ENCODE measurements around the gene LRFN2. TPM values are rescaled to one million over a fixed set of nuclear protein-coding genes. Genes with fewer than 3 reads are reported as not detected.
A peak's percentile ranks its signal among the peaks of the same experiment; 100 is the strongest.

Gene LRFN2
- total and polyA plus RNA-seq, 11 donors, result not detected

DNA sequence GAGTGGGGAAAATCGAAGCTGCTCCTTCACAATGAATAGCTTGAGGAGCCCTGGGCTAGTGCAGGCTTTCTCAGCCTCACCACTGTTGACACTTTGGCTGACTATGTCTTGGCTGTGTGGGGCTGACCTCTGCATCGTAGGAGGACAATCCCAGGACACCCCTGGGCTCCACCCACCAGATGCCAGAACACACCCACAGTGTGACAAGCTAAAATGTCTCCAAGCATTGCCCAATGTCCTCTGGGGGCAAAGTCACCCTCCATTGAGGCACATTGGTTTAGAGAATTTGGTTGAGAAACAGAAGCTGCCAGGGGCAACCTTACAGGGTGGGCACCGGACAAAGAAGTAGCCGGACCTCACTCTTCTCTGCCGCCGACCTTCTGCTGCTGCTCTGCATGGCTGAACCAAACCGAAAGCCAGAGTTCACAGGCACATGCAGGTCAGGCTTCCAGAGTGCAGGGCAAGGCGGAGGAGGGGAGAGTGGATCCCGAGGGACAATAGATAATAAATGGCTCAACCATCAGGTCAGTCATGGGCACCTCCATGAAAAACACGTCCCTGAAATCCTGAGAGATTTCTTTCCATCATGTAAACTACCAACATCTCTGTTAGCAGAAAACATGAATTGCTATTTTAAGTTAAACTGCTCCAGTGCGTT, 189.0 kb downstream of the LRFN2 start:
- intact Hi-C loops (cut with DNase I), result no loop called here
- ATAC-seq, result no peak
- DNase-seq, result no peak
- no peaks in the 10 kb centered on the region for H3K36me3 ChIP-seq
- H3K9me3 ChIP-seq, result no peaks in the 10 kb centered on the region
- TF ChIP-seq CTCF (IDR thresholded peaks at IDR 0.05), result no peak
- TF ChIP-seq POLR2A (IDR thresholded peaks at IDR 0.05), result no peak
- H3K4me1 ChIP-seq, result no peaks in the 10 kb centered on the region
- H3K27me3 ChIP-seq, result no peaks in the 10 kb centered on the region
- WGBS, 4 donors, result 60 to 83% (median 75%) methylated on average over 7 to 11 of the region's 11 CpGs
- H3K27ac ChIP-seq, result no peak overlapping the region
- no peak overlapping the region for H3K4me3 ChIP-seq

DNA sequence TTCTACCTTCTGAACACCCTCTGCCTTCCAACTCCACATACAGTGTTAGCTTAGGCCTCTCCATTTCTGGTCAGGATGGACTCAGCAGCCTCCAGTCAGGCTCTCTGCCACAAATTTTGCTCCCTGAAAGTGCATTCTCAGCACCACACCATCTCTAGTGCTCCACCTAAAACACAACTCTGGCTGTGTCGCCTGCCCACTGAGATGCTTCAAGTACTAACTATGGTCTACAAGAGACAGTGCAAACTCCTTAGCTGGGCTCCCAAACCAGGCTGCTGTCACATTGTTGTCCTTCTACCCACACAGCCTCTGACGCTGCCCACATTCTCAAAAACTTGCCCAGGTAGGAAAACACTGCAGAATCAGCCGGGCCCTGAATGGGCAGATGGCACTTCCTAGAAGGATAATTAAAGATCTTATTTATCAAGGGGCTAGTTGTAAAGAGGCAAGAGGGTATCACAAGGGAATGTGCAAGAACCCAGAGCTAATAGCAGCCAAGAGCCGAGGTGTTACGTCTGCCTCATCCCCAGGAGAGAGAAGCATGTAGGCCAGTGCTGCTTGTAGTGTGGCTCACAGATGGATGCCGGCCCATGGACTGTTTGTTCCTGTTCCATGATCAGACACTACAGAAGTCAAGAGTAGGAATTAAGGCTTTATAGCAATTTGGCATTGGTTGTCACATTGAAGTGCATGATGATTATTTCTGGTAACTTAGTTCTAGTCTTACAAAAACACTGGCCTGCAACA, 189.7 kb downstream of the LRFN2 start:
- TF ChIP-seq POLR2A (IDR thresholded peaks at IDR 0.05), result no peak
- TF ChIP-seq CTCF (IDR thresholded peaks at IDR 0.05), result no peak
- Histone ChIP-seq H3K9me3 (no peaks in the 10 kb centered on the region), H3K4me3 (no peak overlapping the region), H3K4me1 (no peaks in the 10 kb centered on the region), H3K27ac (no peak overlapping the region), H3K36me3 (no peaks in the 10 kb centered on the region), H3K27me3 (peaks cover 0 to 1% (median 0%) of the 10 kb centered on the region in 9 donors)
- DNase-seq (no peak), ATAC-seq (no peak)
- intact Hi-C loops (cut with DNase I), result no loop called here
- 91 to 96% (median 93%) methylated on average over 6 of the region's 6 CpGs for WGBS, 4 donors

GRCh38 chr6:40395698-40396076, 191.5 kb downstream of the LRFN2 start:
- no peak overlapping the region for H3K4me3 ChIP-seq
- no peak overlapping the region for H3K27ac ChIP-seq
- no peaks in the 10 kb centered on the region for H3K4me1 ChIP-seq
- WGBS, 4 donors, result 83 to 94% (median 87%) methylated on average over 4 of the region's 4 CpGs
- H3K27me3 ChIP-seq, result peaks cover 0 to 19% (median 0%) of the 10 kb centered on the region in 9 donors
- intact Hi-C loops (cut with DNase I), result no loop called here
- no peaks in the 10 kb centered on the region for H3K9me3 ChIP-seq
- DNase-seq (no peak), ATAC-seq (no peak)
- no peaks in the 10 kb centered on the region for H3K36me3 ChIP-seq
- no peak for TF ChIP-seq CTCF (IDR thresholded peaks at IDR 0.05)
- no peak for TF ChIP-seq POLR2A (IDR thresholded peaks at IDR 0.05)

- H3K9me3 ChIP-seq, result no peaks in the 10 kb centered on the region
- no peak overlapping the region for H3K27ac ChIP-seq
- peaks cover 0 to 24% (median 0%) of the 10 kb centered on the region in 9 donors for H3K27me3 ChIP-seq
- ATAC-seq (peak in 1 of 4 donors; percentile 43), DNase-seq (no peak)
- intact Hi-C loops (cut with DNase I), result no loop called here
- no peak overlapping the region for H3K4me3 ChIP-seq
- no peaks in the 10 kb centered on the region for H3K4me1 ChIP-seq
- TF ChIP-seq CTCF (IDR thresholded peaks at IDR 0.05) (no peak), POLR2A (IDR thresholded peaks at IDR 0.05) (no peak)
- WGBS, 4 donors, result 66 to 93% (median 81%) methylated on average over 2 to 5 of the region's 5 CpGs
- no peaks in the 10 kb centered on the region for H3K36me3 ChIP-seq
These were observed 192.0 kb downstream of the LRFN2 start for GRCh38 chr6:40395066-40395697.
